ENCODE results near the gene PRCC. TPM values are rescaled to one million over a fixed set of nuclear protein-coding genes. Genes with fewer than 3 reads are reported as not detected.
"Not testable (repeated sequence)": the region's sequence is repeated elsewhere in the genome, so short reads cannot be mapped to it uniquely, and the experiment has no call there.

The PRCC gene
- polyA plus RNA-seq, 5 donors = 95.0 to 105 (median 100) TPM

- not testable (repeated sequence) for DNase-seq
These were observed 9.6 kb upstream of the PRCC start for GRCh38 chr1:156757572-156758253.

GRCh38 chr1:156760092-156760795, 7.1 kb upstream of the PRCC start:
- DNase-seq = no peak

- no peak for DNase-seq
These were observed 6.6 kb upstream of the PRCC start for GRCh38 chr1:156760796-156761104.

DNA sequence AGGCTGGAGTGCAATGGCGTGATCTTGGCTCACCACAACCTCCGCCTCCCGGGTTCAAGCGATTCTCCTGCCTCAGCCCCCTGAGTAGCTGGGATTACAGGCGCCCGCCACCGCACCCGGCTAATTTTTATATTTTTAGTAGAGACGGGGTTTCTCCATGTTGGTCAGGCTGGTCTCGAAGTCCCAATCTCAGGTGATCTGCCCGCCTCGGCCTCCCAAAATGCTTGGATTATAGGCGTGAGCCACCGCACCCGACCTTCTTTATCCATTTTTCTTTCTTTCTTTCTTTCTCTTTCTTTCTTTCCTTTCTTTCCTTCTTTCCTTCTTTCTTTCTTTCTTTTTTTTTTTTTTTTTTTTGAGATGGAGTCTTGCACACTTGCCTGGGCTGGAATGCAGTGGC, 2.2 kb upstream of the PRCC start:
- not testable (repeated sequence) for DNase-seq

DNA sequence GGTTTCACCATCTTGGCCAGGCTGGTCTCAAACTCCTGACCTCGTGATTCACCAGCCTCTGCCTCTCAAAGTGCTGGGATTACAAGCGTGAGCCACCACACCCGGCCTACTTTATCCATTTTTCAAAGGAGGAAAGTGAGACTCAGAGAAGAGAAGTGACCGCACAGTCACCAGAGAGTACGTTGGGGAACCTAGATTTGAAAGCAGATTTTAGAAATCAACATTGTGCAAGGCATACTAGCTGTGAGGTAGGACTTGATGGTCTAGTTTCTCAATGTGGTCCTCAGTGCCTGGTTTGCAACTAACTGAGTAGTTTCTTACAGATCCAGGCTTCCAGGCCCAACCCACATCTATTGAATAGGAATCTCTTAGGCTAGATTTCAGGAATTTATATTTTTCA, 1.7 kb upstream of the PRCC start:
- no peak for DNase-seq

DNA sequence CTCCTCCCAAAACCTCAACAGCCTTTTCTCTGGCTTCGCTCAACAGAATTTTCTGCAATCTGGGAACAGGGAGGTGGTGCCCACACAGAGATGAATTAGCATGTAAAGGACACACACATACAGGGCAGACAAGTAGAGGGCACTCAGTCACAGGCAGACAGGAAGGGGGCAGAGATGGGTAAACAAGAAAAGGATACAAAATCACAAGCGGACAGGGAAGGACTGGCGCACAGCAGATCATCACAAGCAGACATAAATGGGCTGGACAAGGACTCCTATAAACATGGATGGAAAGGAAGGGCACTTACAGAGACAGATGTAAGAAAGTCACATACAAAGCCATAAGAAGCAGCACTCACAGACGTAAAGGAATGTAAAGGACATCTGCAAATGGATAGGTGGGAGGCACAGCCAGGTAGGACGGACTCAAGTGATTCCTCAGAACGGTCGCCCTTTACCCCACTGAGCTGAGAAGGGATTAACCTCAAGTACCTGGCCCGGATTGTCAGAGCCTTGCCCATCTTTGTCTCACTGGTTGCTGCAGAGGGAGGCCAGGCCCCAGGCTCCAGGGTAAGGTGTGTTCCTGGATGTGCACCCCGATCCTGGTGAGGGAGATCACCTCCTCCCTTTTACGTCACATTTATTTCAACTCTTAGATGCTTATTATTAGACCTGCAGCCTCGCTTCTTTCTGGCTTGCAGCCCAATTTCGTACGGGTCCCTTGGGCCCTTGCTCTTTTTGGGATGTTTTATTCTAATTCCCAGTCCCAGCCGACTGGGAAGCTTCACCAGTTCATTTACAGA, 836 bp upstream of the PRCC start:
- no peak for DNase-seq

DNA sequence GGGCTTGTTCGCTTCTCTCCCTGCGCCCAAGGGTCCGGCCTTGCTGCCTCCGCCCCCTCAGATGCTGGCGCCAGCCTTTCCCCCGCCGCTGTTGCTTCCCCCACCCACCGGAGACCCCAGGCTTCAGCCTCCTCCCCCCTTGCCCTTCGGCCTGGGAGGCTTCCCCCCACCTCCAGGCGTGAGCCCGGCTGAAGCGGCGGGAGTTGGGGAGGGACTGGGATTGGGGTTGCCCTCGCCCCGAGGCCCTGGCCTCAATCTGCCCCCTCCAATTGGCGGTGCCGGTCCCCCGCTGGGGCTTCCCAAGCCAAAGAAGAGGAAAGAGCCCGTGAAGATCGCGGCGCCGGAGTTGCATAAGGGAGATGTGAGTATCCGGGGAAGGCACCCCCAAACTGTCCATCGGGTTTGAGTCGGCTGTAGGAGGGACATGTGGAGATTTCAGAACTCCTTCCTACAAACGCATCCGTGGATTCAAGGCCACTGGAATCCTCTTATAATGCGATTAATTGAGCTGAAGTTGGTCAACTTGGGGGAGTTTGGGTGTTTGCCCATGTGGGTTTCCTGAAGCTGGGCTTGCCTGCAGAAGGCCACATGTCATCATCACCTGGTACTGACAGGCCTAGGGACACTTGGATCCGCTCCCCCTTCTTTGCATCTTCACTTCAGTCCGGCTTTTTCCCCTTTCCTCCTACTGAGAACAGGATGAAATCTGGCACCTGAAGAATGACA, 707 bp downstream of the PRCC start:
- DNase-seq = no peak

DNA sequence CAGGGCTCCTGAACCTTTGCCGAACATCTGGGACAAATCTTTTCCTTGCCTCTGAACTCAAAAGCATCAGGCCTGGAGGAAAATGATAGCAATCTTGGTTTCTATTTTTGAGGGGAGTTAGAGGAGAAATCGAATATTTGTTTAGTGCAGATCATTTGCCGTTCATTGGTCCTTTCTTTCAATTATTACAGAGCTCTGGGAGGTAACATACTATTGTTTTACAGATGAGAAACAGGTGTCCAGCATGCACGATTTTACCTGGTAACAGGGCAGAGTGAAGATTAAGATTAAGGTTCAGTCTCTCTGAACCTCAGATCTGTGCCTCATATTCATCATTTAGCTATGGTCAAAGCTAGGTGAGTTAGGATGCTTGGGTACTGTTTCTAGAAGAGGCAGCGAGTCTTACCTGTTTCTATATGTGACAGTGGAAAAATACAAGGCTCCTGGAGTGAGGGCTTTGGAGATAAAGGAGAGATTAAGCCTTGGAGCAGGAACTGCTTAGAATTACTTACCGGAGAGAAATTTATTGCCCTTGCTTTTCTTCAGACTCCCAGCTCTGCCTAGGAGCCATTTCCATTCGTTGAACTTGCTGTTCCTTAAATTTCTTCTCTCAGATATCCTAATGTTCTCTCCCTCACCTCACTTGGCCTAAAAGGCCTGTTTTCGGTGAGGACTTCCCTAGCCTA, 1.4 kb downstream of the PRCC start:
- no peak for DNase-seq

GRCh38 chr1:156772222-156772621, 4.9 kb downstream of the PRCC start:
- DNase-seq = no peak

- DNase-seq = no peak
These were observed 5.6 kb downstream of the PRCC start for GRCh38 chr1:156772728-156773497.

DNA sequence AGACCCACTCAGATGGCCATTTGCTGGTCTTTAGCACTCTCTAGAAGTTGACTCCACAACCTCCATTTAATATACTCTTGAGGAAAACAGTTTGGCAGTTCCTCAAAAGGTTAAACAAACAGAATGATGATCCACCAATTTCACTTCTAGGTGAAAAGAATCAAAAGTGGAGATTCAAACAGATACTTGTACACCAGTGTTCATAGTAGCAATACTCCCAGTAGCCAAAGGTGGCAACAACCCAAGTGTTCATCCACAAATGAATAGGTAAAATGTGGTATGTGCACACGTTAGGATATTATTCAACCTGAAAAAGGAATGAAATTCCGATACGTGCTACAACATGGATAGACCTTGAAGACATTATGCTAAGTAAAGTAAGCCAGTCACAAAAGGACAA, 6.3 kb downstream of the PRCC start:
- DNase-seq = no peak

DNA sequence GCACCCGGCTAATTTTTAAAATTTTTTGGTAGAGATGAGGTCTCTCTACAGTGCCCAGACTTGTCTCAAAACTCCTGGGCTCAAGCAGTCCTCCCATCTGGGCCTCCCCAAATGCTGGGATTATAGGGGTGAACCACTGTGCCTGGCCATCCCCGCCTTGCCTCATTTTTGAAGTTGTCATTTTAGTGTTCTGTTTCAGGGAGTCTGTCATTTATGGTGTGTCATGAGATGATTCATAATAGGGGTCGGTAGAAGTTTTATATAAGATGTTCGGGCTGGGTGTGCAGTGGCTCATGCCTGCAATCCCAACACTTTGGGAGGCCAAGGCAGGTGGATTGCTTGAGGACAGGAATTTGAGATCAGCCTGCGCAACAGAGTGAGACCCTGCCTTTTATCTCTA, 8.5 kb downstream of the PRCC start:
- DNase-seq = no peak

DNA sequence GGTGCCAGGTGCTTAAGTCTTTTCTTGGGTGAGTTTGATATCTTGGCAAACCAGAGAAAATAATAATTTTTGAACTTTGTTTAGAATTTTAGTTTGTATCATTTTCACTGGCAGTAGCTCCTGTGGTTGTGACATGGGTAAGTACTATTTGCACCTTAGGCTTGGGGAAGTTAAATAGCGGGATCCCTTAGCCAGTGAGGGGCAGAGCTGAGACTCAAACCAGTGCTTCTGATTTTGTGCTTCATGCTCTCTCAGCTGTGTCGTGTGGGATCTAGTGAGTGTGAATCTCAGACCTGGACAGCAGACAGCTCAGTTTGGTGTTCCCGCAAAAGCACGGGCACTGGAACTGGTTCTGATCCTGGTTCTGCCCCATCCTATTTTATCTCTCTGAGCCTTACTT, 9.6 kb downstream of the PRCC start:
- no peak for DNase-seq

DNA sequence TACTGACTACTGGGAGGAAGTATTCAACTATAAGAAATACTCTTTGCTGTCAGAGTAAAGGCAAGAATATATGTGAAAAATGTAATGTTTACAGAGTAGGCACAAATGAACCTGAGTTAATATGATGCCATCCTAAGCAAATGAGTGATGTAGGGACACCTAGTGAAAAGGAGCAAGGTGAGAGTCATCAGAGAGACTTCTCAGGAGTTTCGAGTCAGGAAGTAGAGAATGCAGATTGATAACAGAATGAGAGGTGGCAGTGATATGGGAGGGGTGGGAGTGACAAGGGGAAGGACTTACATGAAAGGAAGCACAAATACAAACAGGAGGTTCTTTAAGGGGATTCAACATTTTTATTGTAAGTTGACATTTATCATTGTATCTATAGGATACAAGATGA, 10.2 kb downstream of the PRCC start:
- no peak for DNase-seq

DNA sequence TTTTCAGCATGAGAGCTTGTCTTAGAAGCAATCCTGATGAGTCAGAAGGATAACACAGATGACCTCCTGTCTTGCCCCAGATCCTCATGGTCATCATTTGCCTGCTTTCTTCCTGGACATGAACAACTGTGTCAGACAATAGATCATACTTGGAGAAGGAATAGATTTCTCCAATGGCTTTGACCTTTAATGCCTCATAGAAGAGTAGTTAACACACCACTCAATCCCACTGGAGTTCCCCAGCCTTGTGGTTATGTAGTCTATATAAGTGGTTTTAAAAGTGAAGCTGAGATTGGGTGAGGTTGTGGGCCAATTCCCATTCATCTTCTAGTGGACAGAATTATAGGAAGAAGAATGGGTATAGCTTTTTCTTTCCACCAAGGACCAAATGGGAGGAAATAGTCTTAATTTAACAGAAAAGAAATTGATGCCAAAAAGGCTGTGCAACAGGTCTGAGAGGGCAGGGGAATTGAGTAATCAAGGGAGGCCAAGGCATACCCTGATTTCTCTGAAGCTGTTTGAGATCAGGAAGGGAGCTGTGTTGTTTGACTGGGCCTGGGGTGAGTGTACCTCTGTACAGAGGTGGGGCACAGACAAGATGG, 14.4 kb downstream of the PRCC start:
- DNase-seq = no peak

DNA sequence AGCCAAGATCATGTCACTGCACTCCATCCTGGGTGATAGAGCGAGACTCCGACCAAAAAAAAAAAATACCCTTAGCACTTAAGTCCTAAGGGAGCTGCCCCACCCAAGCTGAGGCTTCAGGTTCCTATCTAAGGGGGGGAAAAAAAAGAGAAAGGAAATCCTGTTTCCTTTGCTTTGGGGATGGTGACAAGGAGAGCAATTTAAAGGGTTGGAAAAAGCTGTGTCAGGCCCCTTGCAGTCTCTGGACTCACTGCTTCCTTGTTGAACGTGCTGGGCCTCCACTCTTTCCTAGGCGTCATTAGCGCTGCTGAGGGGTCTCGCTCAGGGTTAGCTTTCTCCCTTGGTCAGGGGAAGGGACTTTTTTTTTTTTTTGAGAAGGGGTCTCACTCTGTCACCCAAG, 18.1 kb downstream of the PRCC start:
- DNase-seq = no peak

DNA sequence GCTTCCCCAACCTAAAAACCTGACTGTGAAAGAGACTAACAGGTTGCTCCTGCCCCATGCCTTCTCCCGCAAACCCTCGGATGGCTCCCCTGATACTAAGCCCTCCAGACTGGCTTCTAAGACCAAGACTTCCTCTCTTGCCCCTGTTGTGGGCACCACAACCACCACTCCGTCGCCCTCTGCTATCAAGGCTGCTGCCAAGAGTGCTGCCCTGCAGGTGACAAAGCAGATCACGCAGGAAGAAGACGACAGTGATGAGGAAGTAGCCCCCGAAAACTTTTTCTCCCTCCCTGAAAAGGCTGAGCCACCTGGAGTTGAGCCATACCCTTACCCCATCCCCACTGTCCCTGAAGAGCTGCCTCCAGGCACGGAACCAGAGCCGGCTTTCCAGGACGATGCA, 19.3 kb downstream of the PRCC start:
- DNase-seq = no peak

DNA sequence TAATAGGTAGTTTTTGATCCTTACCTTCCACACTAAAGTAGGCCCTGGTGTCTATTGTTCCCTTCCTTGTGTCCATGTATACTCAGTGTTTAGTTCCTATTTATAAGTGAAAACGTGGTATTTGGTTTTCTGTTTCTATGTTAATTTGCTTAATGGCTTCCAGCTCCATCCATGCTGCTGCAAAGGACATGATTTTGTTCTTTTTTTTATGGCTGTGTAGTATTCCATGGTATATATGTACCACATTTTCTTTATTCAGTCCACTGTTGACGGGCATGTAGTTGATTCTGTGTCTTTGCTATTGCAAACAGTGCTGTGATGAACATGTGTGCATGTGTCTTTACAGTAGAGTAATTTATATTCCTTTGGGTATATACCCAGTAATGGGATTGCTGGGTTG, 20.8 kb downstream of the PRCC start:
- DNase-seq = no peak

DNA sequence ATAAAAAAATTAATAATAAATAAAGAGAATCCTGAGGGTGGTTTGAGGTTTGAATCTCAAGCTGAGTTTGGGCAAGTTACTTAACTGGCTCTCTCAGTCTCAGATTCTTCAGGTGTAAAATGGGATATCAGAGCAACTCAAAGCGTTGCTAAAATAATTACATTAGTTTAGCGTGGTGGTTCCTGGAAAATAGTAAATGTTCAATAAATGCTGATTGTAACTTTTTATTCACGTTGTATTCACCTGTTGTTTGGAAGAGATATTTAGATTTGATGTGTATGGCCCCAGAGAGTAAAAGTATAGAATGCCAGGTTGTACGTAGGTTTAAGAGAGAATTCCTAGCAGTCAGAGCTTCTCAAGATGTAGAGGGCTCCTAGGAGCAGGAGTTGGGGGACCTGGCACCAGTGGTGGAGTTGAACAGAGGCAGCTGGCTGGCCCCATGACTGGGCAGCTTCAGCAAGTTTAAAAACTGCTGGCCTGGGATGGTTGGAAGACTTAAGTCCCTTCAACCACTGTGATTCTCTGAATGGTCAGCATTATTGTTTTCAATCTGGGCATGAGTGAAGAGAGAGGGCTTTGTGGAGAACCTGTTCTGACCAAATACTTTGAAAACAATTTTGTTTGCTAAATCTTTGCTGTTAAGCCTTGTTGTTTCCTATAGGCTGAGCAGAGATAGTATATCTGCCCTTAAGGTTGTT, 22.4 kb downstream of the PRCC start:
- DNase-seq = no peak

All from right lung (tissue), 5 donors.